Measurements from ENCODE around the gene SPATA20. TPM values are rescaled to one million over a fixed set of nuclear protein-coding genes. Genes with fewer than 3 reads are reported as not detected.

SPATA20 gene
- total RNA-seq, 1 experiment from 2014 or later = 24.6 TPM

DNA sequence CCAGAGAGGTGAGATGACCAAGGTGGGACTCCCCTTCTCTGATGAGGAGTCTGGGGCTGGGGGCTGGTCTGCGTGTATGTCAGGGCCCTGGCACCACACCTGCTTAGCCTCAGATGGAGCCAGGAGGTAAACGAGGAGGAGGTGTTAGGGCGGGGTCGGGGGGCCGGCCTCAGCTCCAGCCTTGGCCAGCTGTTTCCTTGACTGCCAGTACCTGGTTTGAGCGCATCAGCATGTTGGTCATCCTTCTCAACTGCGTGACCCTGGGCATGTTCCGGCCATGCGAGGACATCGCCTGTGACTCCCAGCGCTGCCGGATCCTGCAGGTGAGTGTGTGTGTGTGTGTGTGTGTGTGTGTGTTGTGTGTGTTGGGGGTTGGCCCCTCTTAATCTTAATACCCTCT is 21.7 kb downstream of the SPATA20 start:
- CTCF ChIA-PET = interaction anchor here (0.5 kb wide), 1 partner anchor 94 kb away, joined by 3 read pairs; no protein-coding TSS in a partner anchor
- ATAC-seq (no peak), DNase-seq (ENCODE audit: low spot score) (no peak)
- peaks cover 41% of the 10 kb centered on the region for H3K27me3 Mint-ChIP-seq (ENCODE audit: low read depth)
- H3K9me3 Mint-ChIP-seq = no peaks in the 10 kb centered on the region
- TF ChIP-seq IRF2 (CRISPR knock-in tag; IDR thresholded peaks at IDR 0.05; ENCODE audit: borderline replicate concordance, low read depth) = no peak
- TF ChIP-seq, protein P1, sequence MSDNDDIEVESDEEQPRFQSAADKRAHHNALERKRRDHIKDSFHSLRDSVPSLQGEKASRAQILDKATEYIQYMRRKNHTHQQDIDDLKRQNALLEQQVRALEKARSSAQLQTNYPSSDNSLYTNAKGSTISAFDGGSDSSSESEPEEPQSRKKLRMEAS (CRISPR knock-in tag; IDR thresholded peaks at IDR 0.05) = no peak
- TF ChIP-seq, protein P2, sequence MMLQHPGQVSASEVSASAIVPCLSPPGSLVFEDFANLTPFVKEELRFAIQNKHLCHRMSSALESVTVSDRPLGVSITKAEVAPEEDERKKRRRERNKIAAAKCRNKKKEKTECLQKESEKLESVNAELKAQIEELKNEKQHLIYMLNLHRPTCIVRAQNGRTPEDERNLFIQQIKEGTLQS (CRISPR knock-in tag; conservative IDR thresholded peaks at IDR 0.05) = no peak
- no peak for TF ChIP-seq GRHL2 (CRISPR knock-in tag; IDR thresholded peaks at IDR 0.05; ENCODE audit: insufficient replicate concordance, severe bottlenecking)
- TF ChIP-seq GTF2I (CRISPR knock-in tag; conservative IDR thresholded peaks at IDR 0.05) = no peak
- TF ChIP-seq, protein P3, sequence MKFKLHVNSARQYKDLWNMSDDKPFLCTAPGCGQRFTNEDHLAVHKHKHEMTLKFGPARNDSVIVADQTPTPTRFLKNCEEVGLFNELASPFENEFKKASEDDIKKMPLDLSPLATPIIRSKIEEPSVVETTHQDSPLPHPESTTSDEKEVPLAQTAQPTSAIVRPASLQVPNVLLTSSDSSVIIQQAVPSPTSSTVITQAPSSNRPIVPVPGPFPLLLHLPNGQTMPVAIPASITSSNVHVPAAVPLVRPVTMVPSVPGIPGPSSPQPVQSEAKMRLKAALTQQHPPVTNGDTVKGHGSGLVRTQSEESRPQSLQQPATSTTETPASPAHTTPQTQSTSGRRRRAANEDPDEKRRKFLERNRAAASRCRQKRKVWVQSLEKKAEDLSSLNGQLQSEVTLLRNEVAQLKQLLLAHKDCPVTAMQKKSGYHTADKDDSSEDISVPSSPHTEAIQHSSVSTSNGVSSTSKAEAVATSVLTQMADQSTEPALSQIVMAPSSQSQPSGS (CRISPR knock-in tag; IDR thresholded peaks at IDR 0.05; ENCODE audit: borderline replicate concordance, low read depth) = no peak
- TF ChIP-seq FOXP1 (CRISPR knock-in tag; IDR thresholded peaks at IDR 0.05; ENCODE audit: borderline replicate concordance) = no peak
- TF ChIP-seq, protein P4, sequence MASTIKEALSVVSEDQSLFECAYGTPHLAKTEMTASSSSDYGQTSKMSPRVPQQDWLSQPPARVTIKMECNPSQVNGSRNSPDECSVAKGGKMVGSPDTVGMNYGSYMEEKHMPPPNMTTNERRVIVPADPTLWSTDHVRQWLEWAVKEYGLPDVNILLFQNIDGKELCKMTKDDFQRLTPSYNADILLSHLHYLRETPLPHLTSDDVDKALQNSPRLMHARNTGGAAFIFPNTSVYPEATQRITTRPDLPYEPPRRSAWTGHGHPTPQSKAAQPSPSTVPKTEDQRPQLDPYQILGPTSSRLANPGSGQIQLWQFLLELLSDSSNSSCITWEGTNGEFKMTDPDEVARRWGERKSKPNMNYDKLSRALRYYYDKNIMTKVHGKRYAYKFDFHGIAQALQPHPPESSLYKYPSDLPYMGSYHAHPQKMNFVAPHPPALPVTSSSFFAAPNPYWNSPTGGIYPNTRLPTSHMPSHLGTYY (CRISPR knock-in tag; IDR thresholded peaks at IDR 0.05) = no peak
- TF ChIP-seq, protein P5, sequence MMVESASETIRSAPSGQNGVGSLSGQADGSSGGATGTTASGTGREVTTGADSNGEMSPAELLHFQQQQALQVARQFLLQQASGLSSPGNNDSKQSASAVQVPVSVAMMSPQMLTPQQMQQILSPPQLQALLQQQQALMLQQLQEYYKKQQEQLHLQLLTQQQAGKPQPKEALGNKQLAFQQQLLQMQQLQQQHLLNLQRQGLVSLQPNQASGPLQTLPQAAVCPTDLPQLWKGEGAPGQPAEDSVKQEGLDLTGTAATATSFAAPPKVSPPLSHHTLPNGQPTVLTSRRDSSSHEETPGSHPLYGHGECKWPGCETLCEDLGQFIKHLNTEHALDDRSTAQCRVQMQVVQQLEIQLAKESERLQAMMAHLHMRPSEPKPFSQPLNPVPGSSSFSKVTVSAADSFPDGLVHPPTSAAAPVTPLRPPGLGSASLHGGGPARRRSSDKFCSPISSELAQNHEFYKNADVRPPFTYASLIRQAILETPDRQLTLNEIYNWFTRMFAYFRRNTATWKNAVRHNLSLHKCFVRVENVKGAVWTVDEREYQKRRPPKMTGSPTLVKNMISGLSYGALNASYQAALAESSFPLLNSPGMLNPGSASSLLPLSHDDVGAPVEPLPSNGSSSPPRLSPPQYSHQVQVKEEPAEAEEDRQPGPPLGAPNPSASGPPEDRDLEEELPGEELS (CRISPR knock-in tag; IDR thresholded peaks at IDR 0.05) = no peak
- TF ChIP-seq, protein P6, sequence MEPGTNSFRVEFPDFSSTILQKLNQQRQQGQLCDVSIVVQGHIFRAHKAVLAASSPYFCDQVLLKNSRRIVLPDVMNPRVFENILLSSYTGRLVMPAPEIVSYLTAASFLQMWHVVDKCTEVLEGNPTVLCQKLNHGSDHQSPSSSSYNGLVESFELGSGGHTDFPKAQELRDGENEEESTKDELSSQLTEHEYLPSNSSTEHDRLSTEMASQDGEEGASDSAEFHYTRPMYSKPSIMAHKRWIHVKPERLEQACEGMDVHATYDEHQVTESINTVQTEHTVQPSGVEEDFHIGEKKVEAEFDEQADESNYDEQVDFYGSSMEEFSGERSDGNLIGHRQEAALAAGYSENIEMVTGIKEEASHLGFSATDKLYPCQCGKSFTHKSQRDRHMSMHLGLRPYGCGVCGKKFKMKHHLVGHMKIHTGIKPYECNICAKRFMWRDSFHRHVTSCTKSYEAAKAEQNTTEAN (CRISPR knock-in tag; IDR thresholded peaks at IDR 0.05) = no peak
- TF ChIP-seq ZNF232 (CRISPR knock-in tag; IDR thresholded peaks at IDR 0.05) = no peak
- no peak for TF ChIP-seq ZNF671 (CRISPR knock-in tag; IDR thresholded peaks at IDR 0.05)
- no peak for TF ChIP-seq SMAD4 (CRISPR knock-in tag; IDR thresholded peaks at IDR 0.05)
- TF ChIP-seq, protein P7, sequence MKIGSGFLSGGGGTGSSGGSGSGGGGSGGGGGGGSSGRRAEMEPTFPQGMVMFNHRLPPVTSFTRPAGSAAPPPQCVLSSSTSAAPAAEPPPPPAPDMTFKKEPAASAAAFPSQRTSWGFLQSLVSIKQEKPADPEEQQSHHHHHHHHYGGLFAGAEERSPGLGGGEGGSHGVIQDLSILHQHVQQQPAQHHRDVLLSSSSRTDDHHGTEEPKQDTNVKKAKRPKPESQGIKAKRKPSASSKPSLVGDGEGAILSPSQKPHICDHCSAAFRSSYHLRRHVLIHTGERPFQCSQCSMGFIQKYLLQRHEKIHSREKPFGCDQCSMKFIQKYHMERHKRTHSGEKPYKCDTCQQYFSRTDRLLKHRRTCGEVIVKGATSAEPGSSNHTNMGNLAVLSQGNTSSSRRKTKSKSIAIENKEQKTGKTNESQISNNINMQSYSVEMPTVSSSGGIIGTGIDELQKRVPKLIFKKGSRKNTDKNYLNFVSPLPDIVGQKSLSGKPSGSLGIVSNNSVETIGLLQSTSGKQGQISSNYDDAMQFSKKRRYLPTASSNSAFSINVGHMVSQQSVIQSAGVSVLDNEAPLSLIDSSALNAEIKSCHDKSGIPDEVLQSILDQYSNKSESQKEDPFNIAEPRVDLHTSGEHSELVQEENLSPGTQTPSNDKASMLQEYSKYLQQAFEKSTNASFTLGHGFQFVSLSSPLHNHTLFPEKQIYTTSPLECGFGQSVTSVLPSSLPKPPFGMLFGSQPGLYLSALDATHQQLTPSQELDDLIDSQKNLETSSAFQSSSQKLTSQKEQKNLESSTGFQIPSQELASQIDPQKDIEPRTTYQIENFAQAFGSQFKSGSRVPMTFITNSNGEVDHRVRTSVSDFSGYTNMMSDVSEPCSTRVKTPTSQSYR (CRISPR knock-in tag; IDR thresholded peaks at IDR 0.05) = no peak
- no peak overlapping the region for H3K27ac Mint-ChIP-seq
- POLR2A ChIA-PET = no interaction called here
- H3K36me3 Mint-ChIP-seq = no peaks in the 10 kb centered on the region
- H3K4me1 Mint-ChIP-seq = peaks cover 36% of the 10 kb centered on the region
- no peak overlapping the region for H3K4me3 Mint-ChIP-seq

DNA sequence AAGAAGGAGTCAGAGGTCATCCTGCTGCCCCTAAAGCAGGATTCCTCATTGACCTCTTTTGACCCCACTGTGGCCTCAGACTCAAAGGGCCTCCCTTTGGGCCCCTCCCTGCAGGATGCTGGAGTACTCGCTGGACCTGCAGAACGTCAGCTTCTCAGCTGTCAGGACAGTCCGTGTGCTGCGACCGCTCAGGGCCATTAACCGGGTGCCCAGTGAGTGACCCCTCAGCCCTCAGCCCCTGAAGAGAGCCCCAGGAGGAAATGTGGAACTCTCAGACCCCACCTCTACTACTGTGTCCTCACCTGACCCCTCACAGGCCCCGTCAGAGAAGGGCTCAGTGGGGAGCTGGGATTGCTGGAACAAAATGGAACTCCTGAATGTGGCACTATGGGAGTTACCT is 22.6 kb downstream of the SPATA20 start:
- ChIA-PET POLR2A (interaction anchor here (1.4 kb wide), 1 partner anchor 9 kb away, joined by 4 read pairs; the partner anchor contains the start of gene CACNA1G), CTCF (interaction anchor here (0.5 to 2.5 kb wide), 3 partner anchors 8 to 225 kb away, joined by 3 to 15 read pairs (median 3); no protein-coding TSS in a partner anchor)
- no peak overlapping the region for H3K4me3 Mint-ChIP-seq
- ATAC-seq = no peak
- H3K36me3 Mint-ChIP-seq = no peaks in the 10 kb centered on the region
- H3K4me1 Mint-ChIP-seq = peaks cover 28% of the 10 kb centered on the region
- no peak overlapping the region for H3K27ac Mint-ChIP-seq
- no peaks in the 10 kb centered on the region for H3K9me3 Mint-ChIP-seq
- no peak for DNase-seq (ENCODE audit: low spot score)
- H3K27me3 Mint-ChIP-seq (ENCODE audit: low read depth) = peaks cover 32% of the 10 kb centered on the region
- TF ChIP-seq, protein P2 (CRISPR knock-in tag; conservative IDR thresholded peaks at IDR 0.05) = no peak
- TF ChIP-seq, protein P8, sequence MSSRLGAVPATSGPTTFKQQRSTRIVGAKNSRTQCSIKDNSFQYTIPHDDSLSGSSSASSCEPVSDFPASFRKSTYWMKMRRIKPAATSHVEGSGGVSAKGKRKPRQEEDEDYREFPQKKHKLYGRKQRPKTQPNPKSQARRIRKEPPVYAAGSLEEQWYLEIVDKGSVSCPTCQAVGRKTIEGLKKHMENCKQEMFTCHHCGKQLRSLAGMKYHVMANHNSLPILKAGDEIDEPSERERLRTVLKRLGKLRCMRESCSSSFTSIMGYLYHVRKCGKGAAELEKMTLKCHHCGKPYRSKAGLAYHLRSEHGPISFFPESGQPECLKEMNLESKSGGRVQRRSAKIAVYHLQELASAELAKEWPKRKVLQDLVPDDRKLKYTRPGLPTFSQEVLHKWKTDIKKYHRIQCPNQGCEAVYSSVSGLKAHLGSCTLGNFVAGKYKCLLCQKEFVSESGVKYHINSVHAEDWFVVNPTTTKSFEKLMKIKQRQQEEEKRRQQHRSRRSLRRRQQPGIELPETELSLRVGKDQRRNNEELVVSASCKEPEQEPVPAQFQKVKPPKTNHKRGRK (CRISPR knock-in tag; IDR thresholded peaks at IDR 0.05; ENCODE audit: borderline replicate concordance) = no peak
- TF ChIP-seq ZNF263 (CRISPR knock-in tag; IDR thresholded peaks at IDR 0.05; ENCODE audit: low read depth) (no peak), GTF2I (CRISPR knock-in tag; conservative IDR thresholded peaks at IDR 0.05) (no peak), ZNF232 (CRISPR knock-in tag; IDR thresholded peaks at IDR 0.05) (no peak)
- TF ChIP-seq, protein P9, sequence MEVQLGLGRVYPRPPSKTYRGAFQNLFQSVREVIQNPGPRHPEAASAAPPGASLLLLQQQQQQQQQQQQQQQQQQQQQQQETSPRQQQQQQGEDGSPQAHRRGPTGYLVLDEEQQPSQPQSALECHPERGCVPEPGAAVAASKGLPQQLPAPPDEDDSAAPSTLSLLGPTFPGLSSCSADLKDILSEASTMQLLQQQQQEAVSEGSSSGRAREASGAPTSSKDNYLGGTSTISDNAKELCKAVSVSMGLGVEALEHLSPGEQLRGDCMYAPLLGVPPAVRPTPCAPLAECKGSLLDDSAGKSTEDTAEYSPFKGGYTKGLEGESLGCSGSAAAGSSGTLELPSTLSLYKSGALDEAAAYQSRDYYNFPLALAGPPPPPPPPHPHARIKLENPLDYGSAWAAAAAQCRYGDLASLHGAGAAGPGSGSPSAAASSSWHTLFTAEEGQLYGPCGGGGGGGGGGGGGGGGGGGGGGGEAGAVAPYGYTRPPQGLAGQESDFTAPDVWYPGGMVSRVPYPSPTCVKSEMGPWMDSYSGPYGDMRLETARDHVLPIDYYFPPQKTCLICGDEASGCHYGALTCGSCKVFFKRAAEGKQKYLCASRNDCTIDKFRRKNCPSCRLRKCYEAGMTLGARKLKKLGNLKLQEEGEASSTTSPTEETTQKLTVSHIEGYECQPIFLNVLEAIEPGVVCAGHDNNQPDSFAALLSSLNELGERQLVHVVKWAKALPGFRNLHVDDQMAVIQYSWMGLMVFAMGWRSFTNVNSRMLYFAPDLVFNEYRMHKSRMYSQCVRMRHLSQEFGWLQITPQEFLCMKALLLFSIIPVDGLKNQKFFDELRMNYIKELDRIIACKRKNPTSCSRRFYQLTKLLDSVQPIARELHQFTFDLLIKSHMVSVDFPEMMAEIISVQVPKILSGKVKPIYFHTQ (CRISPR knock-in tag; IDR thresholded peaks at IDR 0.05) = no peak
